CD4-positive, alpha-beta T cell treated with Interleukin-1 beta for 1 hour (primary cell): Measurements from ENCODE around the gene CHCHD4.

ENCODE experiments used
- DNase-seq, 2 donors: peaks; one replicate each; pipeline ENCODE4 v3.0.0-alpha.2; 2020 to 2022

CHCHD4 gene

DNA sequence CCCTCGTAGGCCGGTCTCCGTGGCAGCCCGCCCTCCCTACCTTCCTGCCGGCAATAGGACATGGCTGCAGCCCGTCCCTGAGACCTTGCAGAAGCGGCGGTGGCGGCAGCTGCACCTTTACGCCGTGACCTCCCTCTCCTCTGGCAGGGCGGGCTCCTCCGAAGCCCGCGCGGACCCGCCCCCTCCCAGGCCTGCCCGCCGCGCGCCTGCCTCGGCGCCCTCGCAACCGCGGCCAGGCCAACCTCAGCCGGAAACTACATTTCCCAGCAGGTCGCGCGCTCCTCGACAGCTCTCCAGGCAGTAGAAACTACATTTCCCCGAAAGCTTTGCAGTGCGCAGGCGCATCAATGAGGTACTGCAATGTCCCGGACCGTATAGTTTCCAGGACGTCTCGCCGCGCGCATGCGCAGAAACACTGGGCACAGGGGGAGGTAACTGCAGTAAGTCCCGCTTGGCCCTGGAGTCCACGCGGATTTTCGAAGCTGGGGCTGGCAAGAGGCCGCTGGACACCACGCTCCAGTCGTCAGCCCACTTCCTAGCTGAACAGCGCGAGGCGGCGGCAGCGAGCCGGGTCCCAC lies at the start of gene CHCHD4, which contains the start of gene TMEM43:
CHCHD4 (minus strand) TSS at position 256 of the 578 bp plus-strand sequence; CDS start at position 62, 194 bp downstream.
TMEM43 (plus strand) TSS at position 438 of the 578 bp plus-strand sequence. CDS start 142 bp downstream, outside the sequence.
- DNase-seq, result peak; percentile 99 to 100

DNA sequence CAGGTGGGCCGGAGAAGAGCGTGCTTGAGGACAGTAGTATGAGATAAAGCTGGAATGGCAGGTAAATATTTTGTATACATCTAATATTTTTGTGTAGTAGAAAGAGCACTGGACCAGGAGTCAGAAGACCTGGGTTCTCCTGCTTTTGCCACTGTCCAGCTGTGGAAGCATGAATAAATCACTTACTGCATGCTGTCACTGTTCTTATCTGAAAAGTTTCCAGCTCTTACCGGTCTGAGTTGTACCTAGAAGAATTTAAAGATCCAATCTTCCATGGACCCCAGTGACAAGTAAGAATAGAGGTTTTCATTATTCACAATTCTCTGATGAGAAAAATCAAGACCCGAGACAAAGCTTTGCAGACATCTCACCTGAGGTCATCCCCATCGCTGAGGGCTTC lies 47.8 kb upstream of the CHCHD4 start:
- no peak for DNase-seq

DNA sequence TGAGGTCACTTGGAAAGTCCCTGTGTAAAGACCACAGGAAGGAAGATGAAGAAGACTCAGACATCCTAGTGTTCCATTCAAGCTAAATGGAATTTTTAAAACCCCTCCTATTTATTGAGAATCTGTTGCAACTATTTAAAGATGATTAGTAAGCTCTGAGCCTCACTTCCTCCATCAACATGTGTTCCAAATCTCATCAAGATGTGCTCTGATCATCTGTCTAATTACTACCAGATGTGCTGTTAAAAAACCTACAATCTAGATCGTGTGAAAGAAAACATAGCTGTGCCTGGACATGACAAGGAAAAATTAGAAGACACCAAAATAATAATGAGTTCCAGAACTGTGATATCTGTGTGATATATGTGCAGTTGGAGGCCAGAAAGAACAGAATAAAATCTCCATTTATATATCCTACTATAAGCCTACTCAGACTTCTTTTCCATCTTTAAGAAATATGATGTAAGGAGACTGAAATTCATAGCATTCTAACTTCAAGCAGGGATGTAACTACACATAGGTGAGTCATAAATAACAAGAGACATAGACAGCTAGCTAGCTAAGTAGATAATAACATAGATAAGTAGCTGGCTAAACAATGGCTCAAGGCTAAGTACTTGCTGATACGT lies 46.0 kb upstream of the CHCHD4 start:
- DNase-seq, result no peak

DNA sequence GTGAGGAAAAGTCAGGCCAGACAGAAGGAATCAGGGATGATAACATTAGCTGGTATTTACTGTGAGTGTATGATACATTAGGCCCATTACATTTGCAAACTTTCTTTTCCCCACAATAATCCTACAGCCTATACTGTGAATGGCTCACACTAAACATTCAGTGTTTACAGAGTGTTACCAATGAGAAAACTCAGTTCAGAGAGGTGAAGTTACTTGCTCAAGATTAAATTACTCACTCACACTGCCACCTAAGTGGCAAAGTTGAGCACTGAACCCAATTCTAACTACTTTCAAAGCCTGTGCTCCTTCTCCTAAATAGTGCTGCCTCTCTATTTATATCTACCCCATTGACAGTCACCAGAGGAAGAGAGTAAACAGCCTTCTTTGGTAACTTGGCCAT lies 45.2 kb upstream of the CHCHD4 start:
- DNase-seq, result no peak

DNA sequence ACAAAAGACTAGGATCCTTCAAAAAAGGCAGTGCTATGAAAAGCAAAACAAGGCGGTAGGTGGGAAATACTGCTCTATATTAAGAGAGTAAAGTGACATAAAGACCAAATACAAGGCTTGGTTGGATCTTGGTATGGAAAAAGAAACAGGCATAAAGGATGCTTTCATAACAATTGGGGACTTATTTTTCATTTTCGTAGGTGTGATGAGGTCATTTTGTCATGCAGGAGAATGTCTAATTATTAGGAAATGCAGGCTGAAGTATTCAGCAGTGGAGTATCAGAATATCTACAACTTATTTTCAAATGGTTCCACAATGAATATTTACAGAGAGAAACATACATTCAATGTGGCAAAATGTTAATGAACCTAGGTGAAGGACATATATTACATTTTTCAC lies 44.8 kb upstream of the CHCHD4 start:
- no peak for DNase-seq

DNA sequence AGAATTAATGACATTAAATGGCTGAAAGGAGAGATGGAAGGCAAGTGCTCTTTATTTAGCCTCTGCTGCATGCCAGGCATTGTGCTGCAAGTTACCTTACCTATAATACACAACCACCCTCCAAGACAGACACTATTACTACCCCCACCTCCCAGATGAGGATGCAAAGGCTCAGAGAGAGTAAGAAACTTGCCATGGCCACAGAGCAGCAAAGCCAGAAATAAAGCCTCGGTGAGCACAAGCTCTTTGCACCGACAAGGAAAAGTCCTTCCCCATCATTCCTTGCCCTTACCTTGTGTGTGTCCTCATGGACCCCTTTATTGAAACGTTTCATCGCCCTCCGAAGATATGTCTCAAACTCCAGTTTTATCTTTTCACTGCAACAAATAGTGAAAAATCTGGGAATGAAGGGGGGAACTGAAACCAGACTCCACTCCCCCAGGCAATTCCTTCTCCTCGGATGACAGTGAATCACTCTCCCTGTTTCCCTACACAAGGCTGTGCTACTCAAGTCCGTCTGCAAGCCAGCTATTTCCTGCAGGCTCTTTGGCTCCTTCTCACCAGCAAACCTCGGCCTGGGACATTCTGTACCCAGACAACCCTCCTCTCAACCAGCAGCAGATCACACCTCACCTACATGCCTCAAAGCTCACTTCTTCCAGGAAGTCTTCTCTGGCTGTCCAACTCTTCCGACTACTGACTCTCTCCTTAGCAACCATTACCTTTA lies 42.4 kb upstream of the CHCHD4 start:
- DNase-seq, result no peak

DNA sequence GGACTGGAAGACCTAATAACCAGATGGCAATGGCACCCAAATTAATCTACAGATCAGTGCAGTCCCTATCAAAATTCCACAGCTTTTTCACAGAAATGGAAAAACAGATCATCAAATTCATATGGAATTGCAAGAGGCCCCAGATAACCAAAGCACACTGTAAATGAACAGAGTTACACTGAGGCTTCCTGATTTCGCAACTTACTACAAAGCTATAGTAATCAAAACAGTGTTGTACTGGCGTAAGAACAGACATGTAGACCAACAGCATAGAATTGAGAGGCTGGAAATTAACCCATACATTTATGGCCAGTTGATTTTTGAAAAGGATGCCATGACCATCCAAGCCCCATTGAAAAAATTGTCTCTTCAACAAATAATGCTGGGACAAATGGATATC lies 37.5 kb upstream of the CHCHD4 start:
- no peak for DNase-seq

DNA sequence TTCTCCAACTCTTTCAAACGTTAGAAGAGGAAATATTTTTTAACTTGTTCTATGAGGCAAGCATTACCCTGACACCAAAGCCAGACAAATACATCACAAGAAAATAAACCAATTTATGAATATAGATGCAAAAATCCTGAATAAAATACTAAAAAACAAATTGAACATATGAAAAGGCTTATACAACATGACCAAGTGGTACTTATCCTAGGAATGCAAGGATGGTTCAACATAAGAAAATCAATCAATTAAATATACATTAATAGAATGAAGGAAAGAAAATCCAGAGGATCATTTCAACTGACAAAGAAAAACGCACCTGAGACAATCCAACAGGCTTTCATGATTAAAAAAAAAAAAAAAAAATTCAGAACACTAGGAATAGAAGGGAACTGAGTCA lies 36.6 kb upstream of the CHCHD4 start:
- DNase-seq, result no peak

DNA sequence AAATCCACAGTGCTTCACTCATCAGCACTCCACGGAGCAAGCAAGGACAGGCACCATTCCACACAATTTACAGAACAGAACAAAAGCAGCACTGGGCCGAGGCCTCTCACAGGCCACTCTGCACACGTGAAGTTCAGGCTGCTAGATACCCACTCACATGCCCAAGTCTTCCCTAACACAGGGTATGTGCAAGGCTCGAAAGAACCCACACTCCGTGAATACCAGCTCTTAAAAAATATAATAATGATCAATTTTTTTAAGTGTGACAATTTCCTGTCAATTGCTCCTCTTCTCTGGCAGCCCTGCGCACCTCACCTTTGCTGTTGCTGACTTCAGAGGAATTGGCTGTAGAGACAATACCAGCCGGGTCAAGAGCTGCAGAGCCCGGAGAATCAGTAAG lies 34.8 kb upstream of the CHCHD4 start:
- no peak for DNase-seq

DNA sequence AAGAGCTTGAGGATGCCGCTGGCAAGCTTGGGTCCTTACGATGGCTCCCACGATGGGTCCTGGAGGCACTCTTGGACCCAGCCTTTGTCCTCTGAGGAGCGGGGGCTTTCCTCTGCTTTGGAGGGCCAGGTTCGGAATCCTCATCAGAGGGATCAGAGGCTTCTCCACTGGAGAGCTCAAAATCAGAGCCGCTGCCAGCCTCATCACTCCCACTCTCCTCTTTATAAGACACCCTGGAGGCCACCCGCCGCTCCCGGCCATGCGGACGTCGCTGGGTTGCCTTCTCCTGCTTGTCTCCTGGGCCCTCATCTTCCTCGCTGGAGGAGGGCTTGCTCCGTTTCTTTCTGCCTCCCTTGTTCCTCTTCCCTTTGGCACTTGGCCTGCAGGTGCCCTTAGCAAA lies 33.7 kb upstream of the CHCHD4 start:
- no peak for DNase-seq

DNA sequence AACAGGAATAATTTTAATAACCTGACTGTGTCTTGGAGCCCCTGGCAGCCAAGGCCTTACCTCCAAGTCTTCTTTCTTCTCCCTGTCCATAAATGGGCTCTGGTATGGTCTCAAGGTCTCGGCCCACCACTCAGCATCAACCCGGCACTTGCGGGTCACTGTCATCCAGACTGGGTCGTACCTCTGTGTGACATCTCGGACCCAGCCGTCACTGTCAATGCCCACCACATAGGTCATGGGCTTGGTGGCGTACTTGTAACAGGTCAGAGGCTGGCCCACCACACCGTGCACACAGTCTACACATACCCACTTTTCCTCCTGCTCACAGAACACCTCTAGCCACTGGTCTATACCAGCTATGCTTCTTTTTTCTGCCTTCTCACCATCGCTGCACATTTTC lies 33.3 kb upstream of the CHCHD4 start:
- DNase-seq, result no peak

DNA sequence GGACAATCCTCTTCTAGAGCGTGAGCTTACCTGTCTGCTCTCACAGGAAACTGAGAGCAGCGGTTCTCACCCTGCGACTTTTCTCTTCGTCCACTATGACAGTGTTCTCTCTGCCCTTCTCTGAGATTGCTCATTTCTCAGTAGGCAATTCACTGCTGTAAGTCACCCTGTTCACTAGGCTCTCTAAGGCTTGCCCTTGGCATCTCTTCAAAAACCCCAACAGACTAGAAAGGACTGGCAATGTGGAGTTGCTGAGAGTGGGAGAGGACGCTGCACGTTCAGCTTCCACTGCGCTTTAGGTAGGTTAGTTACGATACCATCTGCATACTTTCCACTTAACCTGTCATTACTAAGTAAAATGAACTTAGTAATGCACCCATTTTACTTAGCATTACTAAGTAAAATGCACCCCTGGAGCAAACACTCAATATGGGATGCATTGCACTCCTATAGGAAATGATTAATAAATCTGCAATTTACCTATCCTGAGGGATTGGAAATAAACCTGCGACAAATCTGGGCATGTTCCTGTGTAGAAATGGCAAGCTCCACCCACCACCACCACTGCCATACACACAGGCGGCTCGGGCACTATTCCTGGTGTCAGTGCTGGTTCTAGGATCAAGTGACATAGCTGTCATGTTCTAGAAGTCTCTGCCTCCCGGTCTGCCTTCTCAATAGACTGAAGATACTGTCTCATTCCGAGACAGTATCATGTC lies 32.3 kb upstream of the CHCHD4 start:
- no peak for DNase-seq

DNA sequence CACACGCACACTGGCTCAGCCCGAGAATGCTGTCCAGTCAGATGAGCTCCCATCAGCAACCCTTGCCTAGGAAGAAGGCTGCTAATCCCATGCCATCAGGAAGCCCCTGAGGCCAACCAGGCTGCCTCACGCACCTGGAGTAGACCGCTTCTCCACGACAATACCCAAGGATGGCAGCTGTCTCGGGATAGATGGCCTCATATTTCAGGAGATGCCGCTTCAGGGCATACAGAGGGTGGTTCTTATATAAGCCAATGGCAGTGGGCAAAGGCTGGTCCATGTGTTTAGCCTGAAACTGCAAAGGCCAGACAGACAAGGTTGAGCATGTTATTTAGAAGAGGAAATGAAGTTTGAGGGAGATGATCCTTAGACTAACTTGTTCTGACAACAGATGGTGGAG lies 31.5 kb upstream of the CHCHD4 start:
- no peak for DNase-seq

DNA sequence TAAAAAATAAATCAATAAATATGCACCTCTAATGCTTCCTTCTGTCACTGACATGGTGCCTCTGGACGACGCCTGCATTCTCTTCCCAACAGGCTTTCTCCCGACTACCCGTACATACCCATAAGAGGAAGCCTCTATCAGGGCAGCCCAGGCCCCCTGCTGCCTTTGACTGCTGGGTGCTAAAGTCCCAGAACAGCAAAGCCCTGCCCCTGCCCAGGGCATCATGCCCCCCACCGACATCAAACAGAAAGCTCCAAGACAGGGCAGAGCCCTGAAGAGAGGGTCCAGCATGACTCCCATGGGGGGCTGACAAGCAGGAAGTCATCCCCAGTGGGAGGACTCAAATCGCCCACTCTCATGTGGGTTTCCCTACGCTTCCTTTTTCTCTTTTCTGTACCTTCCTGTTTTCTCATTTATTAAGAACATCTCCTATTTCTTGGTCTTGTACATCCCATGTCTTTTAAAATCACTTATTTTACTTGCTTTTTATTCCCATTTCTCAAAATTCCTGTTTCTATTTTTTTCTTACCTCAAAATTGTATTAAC lies 30.3 kb upstream of the CHCHD4 start:
- no peak for DNase-seq

DNA sequence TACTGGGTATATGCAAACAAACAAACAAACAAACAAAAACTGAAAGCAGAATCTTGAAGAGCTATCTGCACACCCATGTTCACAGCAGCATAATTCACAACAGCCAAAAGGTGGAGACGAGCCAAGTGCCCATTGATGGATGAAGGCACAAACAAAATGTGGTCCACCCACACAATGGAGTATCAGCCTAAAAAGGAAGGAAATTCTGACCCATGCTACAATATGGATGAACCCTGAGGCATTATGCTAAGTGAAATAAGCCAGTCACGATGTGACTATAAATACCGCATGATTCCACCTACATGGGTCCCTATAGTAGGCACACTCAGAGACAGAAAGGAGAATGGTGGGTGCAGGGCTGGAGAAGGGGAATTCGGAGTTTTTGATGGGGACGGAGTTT lies 29.6 kb upstream of the CHCHD4 start:
- DNase-seq, result no peak

DNA sequence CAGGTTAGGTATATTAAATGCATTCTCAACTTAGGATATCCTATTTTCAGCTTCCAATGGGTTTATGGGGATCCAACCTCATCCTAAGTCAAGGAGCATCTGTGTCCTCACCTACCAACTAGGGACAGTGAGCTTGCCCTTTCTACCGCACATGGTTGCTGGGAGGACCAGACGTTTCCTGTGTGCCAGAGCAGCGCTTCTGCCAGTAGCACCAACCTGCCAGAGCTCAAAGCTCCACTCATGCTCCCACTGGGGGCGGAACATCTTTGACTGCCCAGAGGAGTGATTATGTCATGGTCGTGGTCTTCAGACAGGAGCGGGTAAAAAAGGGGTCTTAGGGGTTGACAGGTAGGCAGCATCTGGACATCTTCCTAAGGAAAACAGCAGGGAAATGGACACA lies 29.0 kb upstream of the CHCHD4 start:
- no peak for DNase-seq

DNA sequence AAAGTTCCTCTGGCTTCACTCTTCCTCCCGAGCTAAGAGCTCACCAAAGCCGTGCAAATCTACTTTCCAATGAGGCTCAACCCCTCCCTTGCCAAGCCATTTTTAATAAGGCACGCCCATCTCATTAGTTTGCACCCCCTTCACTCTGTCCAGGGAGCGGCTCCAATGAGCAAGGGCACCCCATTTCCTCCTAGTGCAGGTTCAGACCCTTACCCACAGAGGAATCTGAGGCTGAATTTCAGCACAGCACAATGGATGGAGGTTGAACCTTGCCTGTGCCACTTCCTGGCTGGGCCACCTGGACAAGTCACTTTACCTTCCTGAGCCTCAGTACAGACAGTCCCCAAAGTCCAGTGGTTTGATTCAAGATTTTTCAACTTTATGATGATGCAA lies 28.3 kb upstream of the CHCHD4 start:
- no peak for DNase-seq

DNA sequence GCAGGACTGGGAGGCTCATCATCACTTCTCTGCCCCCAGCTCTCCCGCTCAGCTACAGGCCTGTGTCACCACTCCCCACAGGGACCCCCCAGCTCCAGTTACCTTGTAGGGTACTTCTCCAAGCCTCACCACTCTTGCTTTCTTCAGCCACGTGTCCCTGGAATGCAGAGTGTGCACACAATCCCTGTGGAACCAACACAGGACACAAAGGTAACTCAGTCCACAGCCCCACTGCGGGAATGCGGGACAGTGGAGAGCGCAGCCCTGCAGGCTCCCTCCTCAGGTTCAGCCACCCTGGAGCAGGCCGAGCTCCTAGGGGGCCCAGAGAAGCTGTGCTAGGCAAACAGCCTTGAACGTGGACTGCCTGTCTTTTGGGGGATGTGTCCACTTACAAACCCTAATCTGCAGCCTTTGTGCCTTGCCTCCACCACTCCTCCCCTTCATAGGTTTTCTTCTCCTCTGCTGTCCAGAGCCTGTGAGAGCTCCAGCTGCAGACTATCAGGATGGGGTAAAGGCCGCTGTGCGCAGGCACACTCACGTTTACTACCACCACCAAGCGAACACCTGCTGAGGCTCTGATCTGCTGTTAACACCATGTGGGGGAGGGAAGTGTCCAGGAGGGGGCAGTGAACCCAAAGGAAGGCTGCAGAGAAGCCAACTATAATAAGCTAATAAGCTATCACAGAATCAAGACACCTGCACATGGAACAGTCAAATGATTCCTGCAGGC lies 27.7 kb upstream of the CHCHD4 start:
- DNase-seq, result no peak

DNA sequence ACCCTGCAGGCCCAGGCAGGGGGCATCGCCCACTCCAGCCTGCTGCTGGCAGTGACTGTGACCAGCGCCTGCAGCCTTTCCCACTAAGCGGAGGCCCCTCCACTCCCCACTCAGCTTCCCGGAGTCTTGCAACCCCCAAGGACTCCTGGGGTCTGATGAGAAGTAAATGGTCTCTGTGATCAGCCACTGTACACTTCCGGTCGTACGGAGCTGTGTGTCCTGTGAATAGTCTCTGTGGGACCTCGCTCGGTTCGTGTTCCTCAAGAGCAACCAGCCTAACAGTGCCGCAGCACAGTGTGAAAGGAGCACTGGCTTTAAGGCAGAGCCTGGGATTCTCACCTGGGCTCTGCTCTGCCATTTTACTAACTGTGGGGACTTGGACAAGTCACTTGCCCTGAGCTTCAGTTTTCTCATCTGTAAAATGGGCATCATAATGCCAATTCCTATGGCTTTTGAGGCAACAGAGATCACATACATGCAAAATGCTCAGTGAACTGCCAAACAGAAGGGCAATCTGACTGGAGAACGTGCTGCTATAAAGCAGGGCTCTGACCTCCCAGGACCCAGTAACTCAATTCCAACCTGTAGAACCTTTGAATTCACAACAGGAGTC lies 26.9 kb upstream of the CHCHD4 start:
- DNase-seq, result no peak

DNA sequence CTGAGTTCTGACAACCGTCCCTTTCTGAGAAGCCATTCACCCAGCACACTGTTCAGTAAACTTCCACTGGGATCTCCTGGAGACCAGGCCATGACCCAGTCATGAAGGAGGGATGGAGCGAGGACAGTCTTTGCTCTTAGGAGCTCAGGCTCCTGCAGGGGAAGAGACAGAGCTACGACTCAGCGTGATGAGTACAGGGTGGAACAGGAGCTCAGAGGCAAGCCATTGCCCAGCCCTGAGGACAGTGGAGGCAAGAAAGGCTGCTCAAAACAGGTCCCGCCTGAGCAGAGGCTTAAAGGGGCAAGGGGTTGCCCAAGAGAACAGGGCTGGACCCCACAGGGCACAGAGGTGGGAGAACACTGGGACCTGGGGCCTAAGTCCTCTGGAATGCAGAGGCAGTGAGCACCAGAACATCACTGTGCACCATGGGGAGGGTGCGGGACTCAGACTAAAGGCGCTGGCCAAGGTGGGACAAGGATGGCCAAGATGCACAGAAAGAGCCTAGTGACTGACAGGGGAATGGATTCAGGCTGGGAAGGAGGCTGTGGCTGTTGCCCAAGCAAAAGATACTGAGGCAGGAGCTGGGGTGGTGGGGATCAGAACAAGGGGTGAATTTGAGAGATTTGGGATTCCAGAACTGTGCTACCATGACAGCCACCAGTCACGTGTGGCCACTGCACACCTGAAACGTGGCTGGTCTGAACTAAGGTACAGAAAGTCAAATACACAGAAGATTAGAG lies 26.0 kb upstream of the CHCHD4 start:
- no peak for DNase-seq

DNA sequence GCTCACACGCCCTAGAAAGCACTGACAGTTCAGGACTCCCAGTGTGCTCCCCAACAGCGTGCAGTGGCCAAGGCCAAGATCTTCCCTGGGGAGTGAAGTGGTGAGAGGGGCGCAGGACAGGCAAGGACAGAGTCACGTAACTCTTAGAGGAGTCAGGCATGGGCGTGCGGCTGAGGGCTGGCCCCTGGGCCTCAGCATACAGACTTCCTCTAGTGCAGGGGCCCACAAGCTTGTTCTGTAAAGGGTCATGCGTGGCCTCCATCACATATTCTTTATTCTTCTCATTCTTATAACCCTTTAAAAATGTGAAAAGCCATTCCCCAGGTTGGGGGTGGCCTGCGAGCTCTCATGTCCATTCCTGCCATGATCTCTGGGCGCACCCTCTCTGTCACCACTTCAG lies 25.4 kb upstream of the CHCHD4 start:
- DNase-seq, result no peak
